Activated CD8-positive, alpha-beta memory T cell treated with anti-CD3 and anti-CD28 coated beads for 4 hours (primary cell): ENCODE data around the gene CSNK1E.

ENCODE experiments used
- DNase-seq, 2 donors: peaks; one replicate each; pipeline ENCODE4 v3.0.0-alpha.2; 2020; ENCODE audit warnings: low read depth in 2 of 2

The CSNK1E gene

DNA sequence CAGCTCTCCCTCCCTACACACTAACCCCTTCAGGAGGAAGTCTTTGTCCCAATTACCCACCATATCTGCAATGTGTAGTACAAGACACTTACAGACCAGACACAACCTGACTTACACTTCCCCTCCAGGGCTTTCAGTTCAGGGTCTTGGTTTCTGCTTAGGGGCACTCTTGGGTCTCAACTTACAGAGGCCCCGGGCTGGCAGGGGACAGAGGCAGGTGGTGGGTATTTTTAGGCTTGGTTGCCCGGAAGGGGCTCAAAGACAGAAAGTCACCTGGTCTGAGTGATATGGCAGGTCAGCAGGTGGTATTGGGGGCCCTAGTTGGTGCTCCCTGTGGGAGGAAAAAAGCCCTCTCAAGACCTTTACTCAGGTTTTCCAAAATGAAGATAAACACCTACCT is 41.1 kb downstream of the CSNK1E start:
- DNase-seq = no peak

DNA sequence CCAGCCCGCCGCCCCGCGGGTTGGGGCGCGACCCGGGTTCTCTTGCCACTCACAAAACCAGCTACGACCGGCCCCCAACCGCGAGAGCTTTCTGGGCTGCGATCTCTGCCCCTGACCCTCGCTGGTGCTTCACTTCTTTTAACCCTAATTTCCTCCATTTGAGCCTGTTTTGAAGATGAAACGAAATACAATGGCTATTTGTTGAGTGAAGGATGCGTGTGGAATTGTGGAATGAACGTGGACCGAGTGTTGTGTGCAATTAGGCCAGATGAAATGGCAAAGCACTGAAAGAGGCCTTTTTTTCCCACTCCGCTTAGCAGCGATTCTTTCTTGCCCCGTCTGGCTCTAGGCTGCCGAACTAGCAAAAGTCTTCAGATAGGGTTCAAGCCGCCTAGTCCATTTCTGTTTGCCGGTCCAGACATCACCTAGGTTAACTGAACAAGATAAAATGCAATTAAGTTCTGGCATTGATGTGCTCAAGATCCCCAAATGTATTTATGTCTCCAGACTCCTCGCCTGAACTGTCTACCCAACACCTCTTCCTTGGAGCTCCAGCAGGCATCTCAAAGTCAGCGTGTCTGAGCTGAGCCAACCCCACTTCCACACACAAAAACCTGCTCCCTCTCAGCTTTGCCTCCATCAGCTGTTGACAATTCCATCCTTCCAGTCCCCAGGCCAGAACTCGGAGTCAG is 44.0 kb downstream of the CSNK1E start:
- no peak for DNase-seq

DNA sequence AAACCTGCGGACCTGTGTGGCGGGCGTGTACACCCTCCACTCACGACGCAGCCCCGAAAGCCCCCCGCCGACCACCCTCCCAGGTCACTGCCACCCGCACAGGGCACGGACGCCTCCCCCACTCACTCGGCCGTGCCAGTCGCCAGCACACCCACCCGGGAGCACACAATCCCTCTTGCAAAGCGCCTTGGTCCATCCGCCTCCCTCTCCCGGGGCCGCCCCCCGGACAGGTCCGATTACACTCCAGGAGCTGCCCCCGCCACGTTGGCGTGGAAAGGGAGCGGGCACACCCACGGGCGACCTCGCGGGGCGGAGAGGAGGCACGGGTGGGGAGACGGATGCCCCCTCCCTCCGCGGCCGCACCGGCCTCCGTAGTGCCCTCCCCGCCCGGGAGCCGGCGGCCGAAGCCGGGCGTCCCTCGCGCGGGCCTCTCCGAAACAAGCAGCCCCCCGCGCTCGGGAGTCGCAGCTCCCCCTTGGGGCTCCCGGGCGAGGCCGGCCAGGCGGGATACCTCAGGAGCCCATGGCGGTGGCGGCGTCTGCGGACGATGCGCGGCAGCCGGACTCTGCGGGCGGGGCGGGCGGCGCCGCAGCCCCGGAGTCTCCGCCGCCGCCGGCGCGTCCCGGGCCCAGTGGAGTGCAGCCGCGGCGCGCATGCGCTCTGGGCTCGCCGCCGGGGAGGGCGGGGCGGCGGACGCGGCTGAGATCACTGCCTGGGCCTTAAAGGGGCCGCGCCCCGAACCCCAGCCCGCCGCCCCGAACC is 44.7 kb downstream of the CSNK1E start, which contains the start of gene TMEM184B:
TMEM184B (minus strand) TSS at position 638 of the 762 bp plus-strand sequence. CDS start 25,049 bp downstream, outside the sequence.
- peak; percentile 45 to 54 for DNase-seq

- DNase-seq = no peak
Measured at GRCh38 chr22:38271927-38272372, 45.3 kb downstream of the CSNK1E start.

DNA sequence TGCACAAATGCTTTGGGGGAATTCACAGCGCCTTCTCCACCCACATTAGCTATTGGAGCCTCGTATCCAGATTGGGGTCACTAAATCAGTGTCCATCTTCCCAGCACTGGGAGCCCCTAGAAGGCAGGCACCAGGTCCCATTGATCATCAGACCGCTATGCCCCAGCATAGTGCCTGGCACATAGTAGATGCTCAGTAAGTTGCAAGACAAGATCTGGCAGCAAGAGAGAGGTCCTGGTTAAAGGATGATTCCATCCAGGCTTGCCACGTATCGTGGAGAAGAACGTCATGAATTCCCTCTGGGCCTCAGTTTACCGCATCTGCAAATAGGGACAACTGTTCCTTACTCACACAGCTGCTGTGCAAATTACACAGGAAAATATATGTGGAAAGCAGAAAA is 46.1 kb downstream of the CSNK1E start:
- DNase-seq = no peak

DNA sequence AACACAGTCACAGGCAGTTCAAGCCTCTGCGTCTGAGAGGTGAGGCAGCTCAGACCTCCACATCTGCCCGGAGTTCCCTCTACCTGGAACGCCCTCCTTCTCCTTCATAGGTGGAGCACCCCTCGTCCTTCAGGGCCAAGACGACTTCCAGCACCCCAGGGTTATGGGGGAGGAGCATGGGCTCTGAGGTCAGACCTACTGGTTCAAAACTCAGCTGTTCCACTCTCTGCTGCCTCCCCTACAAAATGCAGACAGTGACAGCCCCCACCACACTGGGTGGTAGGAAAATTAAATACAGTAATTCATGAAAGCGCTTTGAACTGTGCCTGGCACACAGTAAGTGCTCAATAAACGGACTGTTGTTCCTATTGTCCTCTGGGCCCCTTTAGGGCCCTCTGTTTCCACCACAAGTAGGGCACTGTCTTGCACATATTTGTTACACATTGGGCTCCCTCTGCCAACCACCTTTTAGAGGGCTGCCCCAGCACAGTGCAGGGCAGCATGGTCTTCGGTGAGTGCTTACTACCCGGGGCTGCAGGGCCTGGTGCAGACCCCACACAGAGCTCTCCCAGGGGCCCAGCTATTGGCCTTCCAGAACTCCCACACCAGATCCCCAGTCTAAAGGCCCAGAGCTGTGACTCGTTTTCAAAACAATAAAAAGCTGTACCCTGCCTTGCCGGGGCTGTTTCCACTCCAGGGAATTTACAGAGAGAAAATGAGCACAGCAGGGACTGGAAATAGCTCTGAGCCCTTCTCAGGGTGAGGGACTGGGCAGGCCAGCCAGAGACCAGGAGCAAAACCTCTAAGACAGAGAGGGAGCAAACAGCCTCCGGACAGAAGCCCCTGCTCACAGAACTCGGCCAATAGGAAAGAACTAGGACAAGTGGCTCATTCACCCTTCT is 46.9 kb downstream of the CSNK1E start:
- DNase-seq = no peak

DNA sequence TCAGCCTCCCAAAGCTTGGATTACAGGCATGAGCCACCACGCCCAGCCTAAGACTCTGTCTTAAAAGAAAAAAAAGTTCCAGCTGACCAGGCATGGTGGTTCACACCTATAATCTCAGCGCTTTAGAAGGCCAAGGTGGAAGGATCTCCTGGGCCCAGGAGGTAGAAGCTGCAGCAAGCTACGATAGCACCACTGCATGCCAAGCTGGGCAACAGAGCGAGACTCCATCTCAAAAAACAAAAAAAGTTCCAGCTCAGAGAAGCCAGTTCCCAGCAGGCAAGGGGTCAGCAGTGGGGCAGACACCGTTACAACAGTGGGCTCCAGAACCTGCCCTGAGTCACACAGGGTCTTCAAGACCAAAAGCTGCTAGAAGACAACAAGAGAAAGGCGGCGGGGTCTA is 47.8 kb downstream of the CSNK1E start:
- no peak for DNase-seq

DNA sequence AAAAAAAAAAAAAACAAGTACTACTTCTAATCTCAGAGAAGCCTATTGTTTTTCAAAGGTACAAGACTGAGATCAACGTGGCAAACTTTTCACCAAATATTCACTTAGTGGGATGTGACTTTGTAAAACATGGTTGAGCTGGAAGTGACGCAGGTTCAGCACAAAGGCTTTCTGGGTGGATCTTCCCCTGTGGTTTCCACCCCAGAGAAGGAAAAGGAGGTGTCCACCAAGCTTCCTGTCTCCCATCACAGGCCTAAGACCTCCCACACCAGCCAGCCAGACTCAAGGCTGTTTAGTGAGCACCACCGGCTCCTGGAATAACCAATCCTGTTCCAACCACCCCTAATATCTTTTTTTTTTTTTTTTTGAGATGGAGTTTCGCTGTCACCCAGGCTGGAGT is 50.1 kb downstream of the CSNK1E start:
- DNase-seq = peak in 1 of 2 donors; percentile 36

- DNase-seq = no peak
Measured at GRCh38 chr22:38266120-38266519, 51.1 kb downstream of the CSNK1E start.

DNA sequence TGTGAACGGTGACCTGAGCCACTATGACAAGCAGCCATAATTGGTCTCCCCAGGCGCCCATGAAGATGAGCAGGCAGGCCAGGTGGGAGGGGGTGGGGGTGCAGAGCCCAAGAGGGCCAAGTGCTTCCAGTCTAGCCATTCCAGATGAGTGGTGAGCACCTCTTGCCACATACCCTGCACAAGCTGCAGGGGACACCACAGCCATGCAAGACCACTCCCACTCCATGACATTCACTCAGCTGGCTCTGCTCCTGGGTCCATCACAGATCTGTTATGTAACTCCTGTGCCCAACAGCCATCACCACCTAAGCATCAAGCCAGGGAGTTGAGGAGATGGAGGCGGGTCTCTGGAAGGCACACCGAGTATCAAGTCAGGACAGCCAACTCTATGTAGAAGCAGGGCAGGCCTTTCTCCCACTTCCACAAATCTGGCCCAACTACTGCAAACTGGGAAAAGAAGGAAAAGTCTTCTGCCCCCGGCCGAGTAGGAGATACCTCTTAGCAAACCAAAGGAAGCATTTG is 52.9 kb downstream of the CSNK1E start:
- no peak for DNase-seq

- no peak for DNase-seq
Measured at GRCh38 chr22:38262051-38262795, 55.0 kb downstream of the CSNK1E start.

- DNase-seq = no peak
Measured at GRCh38 chr22:38260761-38261681, 56.2 kb downstream of the CSNK1E start.

DNA sequence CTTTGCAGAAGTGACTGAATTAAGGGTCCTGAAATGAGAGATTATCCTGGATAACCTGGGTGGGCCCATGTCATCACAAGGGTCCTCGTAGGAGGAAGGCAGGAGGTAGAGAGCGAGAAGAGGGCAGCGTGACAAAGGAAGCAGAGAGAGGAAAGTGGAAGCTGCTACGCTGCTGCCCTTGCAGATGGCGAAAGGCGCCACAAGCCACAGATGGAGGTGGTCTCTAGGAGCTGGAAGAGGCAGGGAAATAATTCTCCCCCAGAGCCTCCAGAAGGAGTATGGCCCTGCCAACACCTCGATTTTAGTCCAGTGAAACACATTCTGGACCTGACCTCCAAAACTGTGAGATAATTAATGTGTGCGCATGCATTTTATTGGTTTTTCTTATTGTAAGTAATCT is 57.9 kb downstream of the CSNK1E start:
- DNase-seq = no peak

DNA sequence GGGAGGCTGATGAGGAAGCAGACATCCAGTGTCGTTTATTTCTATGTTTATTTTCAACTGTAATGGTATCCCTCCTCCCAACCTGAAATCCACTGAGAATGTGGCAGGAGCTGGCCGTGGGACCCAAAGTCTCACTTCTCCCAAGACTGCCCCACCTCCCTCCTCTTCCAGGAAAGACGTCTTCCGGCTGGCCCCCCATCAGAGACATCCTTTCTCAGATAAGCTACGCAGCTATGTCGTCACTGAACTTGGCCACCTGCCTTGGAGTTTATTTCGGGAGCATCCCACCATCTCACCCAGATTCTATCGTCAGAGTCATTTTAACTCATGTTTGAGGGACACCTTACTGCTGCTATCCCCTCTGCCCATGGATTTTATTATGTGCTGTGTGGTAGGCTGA is 58.3 kb downstream of the CSNK1E start:
- DNase-seq = no peak

DNA sequence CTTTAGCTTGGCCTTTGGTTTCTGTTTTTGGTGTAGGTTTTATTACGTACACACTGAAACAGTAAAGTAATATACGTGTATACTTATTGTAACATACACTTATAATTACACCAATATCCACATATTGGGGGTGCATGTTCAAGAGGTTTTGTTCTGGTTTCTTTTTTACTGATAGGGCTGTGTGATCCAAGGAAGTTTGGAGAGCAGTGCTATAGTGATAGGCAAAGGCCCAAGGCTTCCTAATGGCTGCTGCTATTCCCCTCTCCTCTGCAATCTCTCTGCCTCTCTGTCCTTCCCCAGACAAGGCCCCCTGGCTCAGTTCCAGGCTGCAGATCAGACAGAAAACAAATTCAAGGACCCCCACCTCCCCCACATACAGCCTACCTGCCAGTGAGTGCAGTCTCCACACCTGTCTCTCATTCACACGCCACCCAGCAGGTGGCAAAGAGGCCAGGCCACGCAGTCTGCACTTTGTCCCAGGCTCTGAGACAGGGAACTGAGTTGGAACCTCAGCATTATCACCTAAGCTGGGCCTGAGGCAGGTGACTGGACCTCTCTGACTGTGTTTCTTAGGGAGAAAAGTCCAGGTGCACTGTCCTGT is 59.5 kb downstream of the CSNK1E start:
- DNase-seq = no peak

GRCh38 chr22:38257181-38257580 is 60.1 kb downstream of the CSNK1E start:
- no peak for DNase-seq

GRCh38 chr22:38255697-38256096 is 61.5 kb downstream of the CSNK1E start:
- DNase-seq = no peak

- no peak for DNase-seq
Measured at GRCh38 chr22:38251341-38251692, 65.9 kb downstream of the CSNK1E start.

GRCh38 chr22:38250643-38251340 is 66.4 kb downstream of the CSNK1E start:
- DNase-seq = no peak
